NCI-H1105 treated with DMSO at 0.1 percent for 48 hours (cell line): ENCODE measurements around the gene CCDC167.
"Not testable (repeated sequence)": the region's sequence is repeated elsewhere in the genome, so short reads cannot be mapped to it uniquely, and the experiment has no call there.

Experiments
- DNase-seq: peaks from one replicate; lab custom pipeline; 2025; lab: John Stamatoyannopoulos, UW

The CCDC167 gene

DNA sequence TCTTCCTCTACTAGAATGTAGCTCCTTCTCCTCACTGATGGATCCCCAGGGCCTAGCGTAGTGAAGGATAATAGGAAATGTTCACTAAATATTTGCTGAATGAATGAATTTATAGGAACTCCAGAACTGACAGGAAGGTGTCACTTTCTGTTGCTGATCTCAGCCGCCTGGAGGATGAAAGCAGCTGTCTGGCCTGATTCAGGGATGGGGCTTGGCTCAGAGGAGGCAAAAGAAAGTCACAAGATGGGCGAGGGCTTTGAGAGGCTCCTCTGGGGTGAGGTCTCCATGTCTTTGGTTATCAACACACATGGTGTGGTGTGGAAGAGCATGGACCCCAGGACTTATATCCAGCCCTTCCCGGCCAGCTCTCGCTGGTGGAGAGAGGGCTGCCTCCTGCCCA is 11.5 kb upstream of the CCDC167 start:
- DNase-seq, result no peak

DNA sequence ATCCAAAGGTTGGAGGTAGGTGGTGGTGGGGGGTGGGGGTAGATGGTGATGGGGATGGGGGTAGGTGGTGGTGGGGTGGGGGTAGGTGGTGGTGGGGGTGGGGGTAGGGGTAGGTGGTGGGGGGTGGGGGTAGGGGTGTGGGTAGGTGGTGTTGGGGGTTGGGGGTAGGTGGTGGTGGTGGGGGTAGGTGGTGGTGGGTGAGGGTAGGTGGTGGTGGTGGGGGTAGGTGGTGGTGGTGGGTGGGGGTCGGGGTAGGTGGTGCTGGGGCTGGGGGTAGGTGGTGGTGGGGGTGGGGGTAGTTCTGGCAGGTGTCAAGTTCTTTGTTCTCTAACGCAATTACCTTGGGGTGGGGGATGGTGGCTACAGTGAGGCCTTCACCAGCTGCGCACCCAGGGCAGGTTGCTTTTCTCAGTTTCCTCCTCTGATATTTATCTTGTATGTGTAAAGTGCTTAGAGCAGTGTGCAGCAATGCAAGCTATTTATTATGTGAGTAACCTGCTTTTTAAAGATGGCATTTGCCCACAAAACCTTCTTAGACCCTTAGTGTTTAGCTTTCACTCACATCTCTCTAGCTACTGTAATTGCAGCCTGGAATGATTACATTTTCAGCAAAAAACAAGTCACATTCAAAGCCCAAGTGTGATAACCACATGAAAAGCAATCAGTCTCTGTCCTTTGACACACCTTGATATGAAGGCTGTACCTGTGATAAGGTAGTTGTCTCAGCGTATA is 8.2 kb upstream of the CCDC167 start:
- DNase-seq, result no peak

GRCh38 chr6:37507077-37507476 is 7.4 kb upstream of the CCDC167 start:
- DNase-seq, result no peak

- DNase-seq, result no peak
Observed at GRCh38 chr6:37506479-37506878, 6.8 kb upstream of the CCDC167 start.

- no peak for DNase-seq
Observed at GRCh38 chr6:37504024-37504423, 4.3 kb upstream of the CCDC167 start.

DNA sequence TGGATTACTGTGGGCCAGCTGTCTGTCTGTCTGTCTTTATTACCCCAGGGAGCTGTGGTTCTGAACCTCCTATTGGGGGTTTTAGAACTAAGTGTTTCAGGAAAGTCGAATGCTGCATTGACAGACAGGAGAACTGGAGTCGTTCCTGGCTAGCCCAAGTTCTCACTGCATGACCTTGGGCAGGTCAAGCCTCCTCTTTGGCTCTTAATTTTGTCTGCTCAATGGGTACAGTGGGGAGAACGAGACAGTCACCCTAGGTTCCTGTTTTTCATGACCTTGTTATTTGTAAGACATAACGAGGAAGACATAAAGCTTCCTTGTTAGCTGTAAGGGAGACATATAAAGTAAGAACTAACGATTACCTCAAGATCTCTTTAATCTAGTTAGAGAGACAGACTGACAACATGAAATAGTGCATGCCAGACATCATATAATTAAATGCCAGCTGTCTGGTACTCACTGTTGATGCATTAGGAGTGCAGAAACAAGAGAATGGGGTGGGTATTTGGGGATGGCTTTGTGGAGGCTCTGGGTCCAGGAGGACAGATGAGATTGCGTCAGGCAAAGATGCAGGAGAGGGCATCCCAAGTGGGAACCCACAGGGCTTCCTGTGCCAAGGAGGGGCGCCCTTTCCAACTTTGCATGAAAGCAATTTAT is 3.7 kb upstream of the CCDC167 start:
- DNase-seq, result no peak

- no peak for DNase-seq
Observed at GRCh38 chr6:37502703-37503291, 3.1 kb upstream of the CCDC167 start.

GRCh38 chr6:37501632-37502491 is 2.2 kb upstream of the CCDC167 start:
- no peak for DNase-seq

DNA sequence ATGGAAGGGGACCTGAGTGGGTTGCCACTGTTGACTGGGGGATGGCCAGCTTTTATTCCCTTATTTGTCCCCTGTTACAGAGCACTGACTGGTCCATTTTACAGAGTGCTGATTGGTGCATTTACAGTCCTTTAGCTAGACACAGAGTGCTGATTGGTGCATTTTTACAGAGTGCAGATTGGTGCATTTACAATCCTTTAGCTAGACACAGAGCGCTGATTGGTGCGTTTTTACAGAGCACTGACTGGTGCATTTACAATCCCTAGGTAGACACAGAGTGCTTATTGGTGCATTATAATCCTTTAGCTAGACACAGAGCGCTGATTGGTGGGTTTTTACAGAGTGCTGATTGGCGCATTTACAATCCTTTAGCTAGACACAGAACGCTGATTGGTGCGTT is 1.2 kb upstream of the CCDC167 start:
- not testable (repeated sequence) for DNase-seq

GRCh38 chr6:37500294-37500608 is 558 bp upstream of the CCDC167 start:
- DNase-seq, result no peak

GRCh38 chr6:37496951-37497885 is 2.5 kb downstream of the CCDC167 start:
- no peak for DNase-seq

DNA sequence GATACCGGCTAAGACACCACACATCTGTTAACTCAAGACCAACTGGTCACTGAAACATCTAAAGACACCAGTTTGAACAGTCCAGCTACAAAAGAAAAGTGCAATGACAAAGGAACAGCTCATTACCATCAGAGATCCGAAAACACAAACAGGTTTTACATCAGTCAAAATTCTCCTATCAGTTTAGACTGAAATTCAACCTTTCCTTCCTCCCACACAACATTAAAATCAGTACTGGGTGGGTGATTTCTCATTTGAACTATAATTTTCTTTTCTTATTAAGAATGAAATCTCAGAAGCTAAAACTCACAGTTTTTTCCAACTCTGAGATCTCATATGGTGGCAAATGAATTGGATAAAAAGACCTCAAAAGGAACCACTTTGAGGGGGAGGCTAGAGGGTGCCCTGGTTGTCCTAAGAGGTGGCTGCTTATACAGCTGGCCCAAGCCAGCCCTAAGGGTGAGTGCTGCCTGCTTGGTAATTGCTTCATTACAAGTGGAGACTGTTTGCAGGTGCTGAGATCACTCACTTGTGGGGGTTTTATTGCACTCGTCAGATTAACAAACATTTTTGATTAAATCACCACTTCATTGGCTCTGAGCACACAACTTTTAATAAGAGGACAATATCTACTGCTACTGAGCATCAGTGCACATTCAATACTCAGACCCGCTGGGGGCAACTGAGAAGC is 4.3 kb downstream of the CCDC167 start:
- DNase-seq, result peak; percentile 94

- DNase-seq, result no peak
Observed at GRCh38 chr6:37493661-37493995, 6.1 kb downstream of the CCDC167 start.

DNA sequence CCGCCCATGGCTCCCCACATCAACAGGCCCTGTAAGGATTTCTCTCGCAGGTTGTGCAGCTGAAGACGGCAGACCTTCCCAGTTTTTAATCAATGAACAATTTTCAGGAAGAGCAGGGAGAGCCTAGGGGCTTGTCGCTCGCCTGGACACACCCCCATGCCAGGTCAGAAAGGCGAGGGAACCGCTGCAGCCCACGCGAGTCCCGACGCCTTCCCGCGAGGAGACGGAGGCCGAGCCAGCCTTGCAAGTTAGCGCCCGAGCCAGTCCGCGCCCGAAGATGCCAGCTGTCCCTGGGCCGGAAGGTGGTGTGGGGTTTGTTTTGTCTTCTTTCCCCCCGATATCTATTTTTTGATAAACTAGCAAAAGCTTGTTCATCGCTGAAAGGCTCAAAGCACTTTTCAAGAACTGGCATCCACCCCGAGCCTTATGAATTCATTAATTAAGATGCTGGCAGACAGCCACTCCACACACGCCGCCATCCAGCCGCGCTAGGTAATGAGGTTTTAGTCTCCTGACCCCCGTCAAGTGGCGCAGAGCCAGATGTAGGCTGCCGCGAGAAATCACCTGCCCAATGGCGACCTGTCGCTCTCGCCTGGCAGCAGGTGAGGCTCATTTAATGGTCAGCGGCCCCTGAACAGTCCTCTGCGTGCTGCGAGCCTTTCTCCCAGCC is 6.6 kb downstream of the CCDC167 start:
- DNase-seq, result peak; percentile 98

GRCh38 chr6:37492236-37492972 is 7.3 kb downstream of the CCDC167 start:
- no peak for DNase-seq

- DNase-seq, result no peak
Observed at GRCh38 chr6:37491830-37492208, 7.9 kb downstream of the CCDC167 start.

GRCh38 chr6:37491171-37491829 is 8.4 kb downstream of the CCDC167 start:
- DNase-seq, result no peak

DNA sequence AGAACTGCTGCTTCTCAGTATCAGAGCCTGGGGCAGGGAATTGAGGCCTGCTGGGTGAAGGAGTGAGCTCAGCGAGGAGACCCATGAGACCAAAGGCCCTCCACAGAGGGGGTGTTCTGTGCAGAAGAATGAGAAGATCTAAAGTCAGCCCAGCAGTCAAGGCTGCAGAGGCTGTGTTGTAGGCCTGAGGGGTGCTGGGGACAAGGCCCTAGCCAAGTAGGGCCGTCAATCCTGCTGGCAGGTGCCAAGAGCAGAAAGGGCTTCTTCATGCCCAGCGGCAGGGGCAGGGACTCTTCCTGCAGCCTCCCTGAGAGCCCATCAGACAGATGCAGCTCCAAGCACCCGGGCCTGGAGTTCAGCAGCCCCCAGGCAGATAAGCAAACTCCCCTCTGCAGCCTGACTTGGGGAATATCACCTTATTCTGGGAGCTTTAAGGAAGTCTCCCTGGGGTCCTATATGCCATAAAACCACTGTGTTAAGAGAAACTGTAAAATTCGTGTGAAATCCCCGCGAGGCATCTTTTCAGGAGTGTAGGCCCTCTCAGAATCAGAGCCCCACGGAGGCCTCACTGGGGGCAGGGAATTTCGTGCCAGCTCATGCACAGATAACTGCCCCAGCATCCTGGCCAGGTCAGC is 9.0 kb downstream of the CCDC167 start:
- DNase-seq, result no peak
